ENCODE measurements around the gene EXOC4.

Gene EXOC4

GRCh38 chr7:133724148-133724547, 471.3 kb downstream of the EXOC4 start:
- DNase-seq, result no peak

- no peak for DNase-seq
Observed at GRCh38 chr7:133724694-133725093, 471.8 kb downstream of the EXOC4 start.

- no peak for DNase-seq
Observed at GRCh38 chr7:133727476-133728214, 474.8 kb downstream of the EXOC4 start.

- no peak for DNase-seq
Observed at GRCh38 chr7:133730360-133730759, 477.5 kb downstream of the EXOC4 start.

GRCh38 chr7:133733401-133733800, 480.5 kb downstream of the EXOC4 start:
- DNase-seq, result no peak

- DNase-seq, result no peak
Observed at GRCh38 chr7:133735222-133735621, 482.3 kb downstream of the EXOC4 start.

GRCh38 chr7:133739817-133740216, 486.9 kb downstream of the EXOC4 start:
- DNase-seq, result no peak

GRCh38 chr7:133741078-133741477, 488.2 kb downstream of the EXOC4 start:
- no peak for DNase-seq

GRCh38 chr7:133741703-133742102, 488.8 kb downstream of the EXOC4 start:
- DNase-seq, result no peak

- no peak for DNase-seq
Observed at GRCh38 chr7:133742709-133743538, 490.0 kb downstream of the EXOC4 start.

GRCh38 chr7:133744451-133744850, 491.6 kb downstream of the EXOC4 start:
- no peak for DNase-seq

GRCh38 chr7:133746305-133746704, 493.4 kb downstream of the EXOC4 start:
- no peak for DNase-seq

- no peak for DNase-seq
Observed at GRCh38 chr7:133746847-133747246, 494.0 kb downstream of the EXOC4 start.

GRCh38 chr7:133748443-133749407, 495.8 kb downstream of the EXOC4 start:
- no peak for DNase-seq

GRCh38 chr7:133750287-133750686, 497.4 kb downstream of the EXOC4 start:
- no peak for DNase-seq

GRCh38 chr7:133751079-133751478, 498.2 kb downstream of the EXOC4 start:
- no peak for DNase-seq

GRCh38 chr7:133753513-133753912, 500.6 kb downstream of the EXOC4 start:
- no peak for DNase-seq

GRCh38 chr7:133754708-133755107, 501.8 kb downstream of the EXOC4 start:
- DNase-seq, result no peak

- DNase-seq, result no peak
Observed at GRCh38 chr7:133755901-133756300, 503.0 kb downstream of the EXOC4 start.

- no peak for DNase-seq
Observed at GRCh38 chr7:133761443-133761842, 508.6 kb downstream of the EXOC4 start.

- no peak for DNase-seq
Observed at GRCh38 chr7:133763076-133763640, 510.3 kb downstream of the EXOC4 start.

GRCh38 chr7:133769668-133770067, 516.8 kb downstream of the EXOC4 start:
- no peak for DNase-seq

Measured in SIG-M5 (cell line).